ENCODE results near the gene HUS1B. TPM values are rescaled to one million over a fixed set of nuclear protein-coding genes. Genes with fewer than 3 reads are reported as not detected.
"Not testable (repeated sequence)": the region's sequence is repeated elsewhere in the genome, so short reads cannot be mapped to it uniquely, and the experiment has no call there.

HUS1B gene
- total and polyA plus RNA-seq, 2 of the 13 experiments (the other 11 are each of a cell fraction or from before 2014, with no cell fraction given), result 0.18 to 0.40 TPM

DNA sequence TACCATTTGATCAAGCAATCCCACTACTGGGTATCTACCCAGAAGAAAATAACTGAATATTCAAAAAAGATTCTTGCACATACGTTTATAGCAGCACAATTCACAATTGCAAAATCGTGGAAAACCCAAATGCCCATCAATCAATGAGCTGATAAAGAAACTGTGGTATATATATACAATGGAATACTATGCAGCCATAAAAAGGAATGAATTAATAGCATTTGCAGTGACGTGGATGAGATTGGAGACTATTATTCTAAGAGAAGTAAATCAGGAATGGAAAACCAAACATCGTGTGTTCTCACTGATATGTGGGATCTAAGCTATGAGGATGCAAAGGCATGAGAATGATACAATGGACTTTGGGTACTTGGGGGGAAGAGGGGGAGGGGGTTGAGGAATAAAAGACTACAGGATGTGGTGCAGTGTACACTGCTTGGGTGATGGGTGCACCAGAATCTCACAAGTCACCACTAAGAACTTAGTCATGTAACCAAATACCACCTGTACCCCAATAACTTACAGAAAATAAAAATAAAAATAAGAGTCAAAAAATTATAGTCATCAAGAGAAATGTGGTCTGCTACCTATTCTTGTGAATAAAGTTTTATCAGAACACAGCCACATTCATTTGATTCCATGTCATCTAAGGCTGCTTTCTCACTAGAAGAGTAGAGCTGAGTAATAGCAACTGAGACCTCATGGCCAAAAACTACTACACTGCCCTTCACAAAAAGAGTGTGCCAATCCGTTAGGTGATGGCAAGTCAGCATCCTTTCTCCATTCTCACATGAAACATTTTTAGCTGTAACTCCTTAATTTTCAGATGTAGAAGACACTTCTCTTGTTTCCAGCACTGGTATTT lies 8.7 kb upstream of the HUS1B start:
- FAIRE-seq (no peak), DNase-seq (ENCODE audit: low spot score) (no peak), ATAC-seq (no peak)
- TF ChIP-seq HNRNPK (IDR thresholded peaks at IDR 0.05; ENCODE audit: low read depth, low read length, poor library complexity, severe bottlenecking) (peak; percentile 12), PCBP1 (IDR thresholded peaks at IDR 0.05; ENCODE audit: borderline replicate concordance, low read depth, low read length) (no peak)
- Histone ChIP-seq H3K36me3 (replicated peaks in 1 of 2; ENCODE audit: control insufficient read depth in 1 of 2, insufficient read depth in 2 of 2, low read length in 2 of 2) (no peaks in the 10 kb centered on the region), H3K4me3 (replicated peaks in 1 of 3; ENCODE audit: insufficient read depth in 1 of 3, low read depth in 2 of 3, low read length in 3 of 3) (no peak overlapping the region), H3K9ac (ENCODE audit: insufficient read depth, low read depth, low read length) (no peak overlapping the region), H3K79me2 (ENCODE audit: insufficient read depth, low read length) (peaks cover 4% of the 10 kb centered on the region), H3K9me3 (ENCODE audit: low read length) (no peaks in the 10 kb centered on the region), H3K27ac (ENCODE audit: extremely low read length, insufficient read depth, low read length) (no peak overlapping the region), H3K4me2 (ENCODE audit: low read depth, low read length) (no peak overlapping the region), H3K4me1 (ENCODE audit: insufficient read depth, low read length) (no peaks in the 10 kb centered on the region; the same call in 1 of the 2 replicates), H2AFZ (ENCODE audit: low read length) (no peak overlapping the region), H4K20me1 (ENCODE audit: insufficient read depth, low read length) (no peaks in the 10 kb centered on the region), H3K27me3 (ENCODE audit: control insufficient read depth in 1 of 2, insufficient read depth in 2 of 2, low read length in 2 of 2) (no peaks in the 10 kb centered on the region)
- WGBS (ENCODE audit: low lambda C conversion rate), result 88% methylated on average over 5 of the region's 5 CpGs
- CTCF ChIA-PET (ENCODE audit: low intra/inter-chr PET ratio, low total read pairs), result no interaction called here
- BruUV-seq (replicated peaks), result no TSS peak
- intact Hi-C loops (cut with micrococcal nuclease; ENCODE audit: unreplicated experiment), result no loop called here
- POLR2A ChIA-PET, result interaction anchor here (0.6 kb wide), 1 partner anchor 36 kb away, joined by 4 read pairs; no protein-coding TSS in a partner anchor
- in situ Hi-C loops (cut with HindIII; ENCODE audit: extremely low pct_ligation_motif_present, low pct_unique_long_range_greater_than_20kb), result no loop called here

DNA sequence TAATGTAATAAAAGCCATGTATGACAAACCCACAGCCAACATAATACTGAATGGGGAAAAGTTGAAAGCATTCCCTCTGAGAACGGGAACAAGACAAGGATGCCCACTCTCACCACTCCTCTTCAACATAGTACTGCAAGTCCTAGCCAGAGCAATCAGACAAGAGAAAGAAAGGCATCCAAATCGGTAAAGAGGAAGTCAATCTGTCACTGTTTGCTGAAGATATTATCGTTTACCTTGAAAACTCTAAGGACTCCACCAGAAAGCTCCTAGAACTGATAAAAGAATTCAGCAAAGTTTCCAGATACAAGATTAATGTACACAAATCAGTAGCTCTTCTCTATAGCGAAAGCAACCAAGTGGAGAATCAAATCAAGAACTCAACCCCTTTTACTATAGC lies 6.9 kb upstream of the HUS1B start:
- in situ Hi-C loops (cut with HindIII; ENCODE audit: extremely low pct_ligation_motif_present, low pct_unique_long_range_greater_than_20kb); H3K79me2 ChIP-seq (ENCODE audit: insufficient read depth, low read length); POLR2A ChIA-PET; H4K20me1 ChIP-seq (ENCODE audit: insufficient read depth, low read length); intact Hi-C loops (cut with micrococcal nuclease; ENCODE audit: unreplicated experiment); H3K4me1 ChIP-seq (ENCODE audit: insufficient read depth, low read length); BruUV-seq (replicated peaks); H3K4me3 ChIP-seq (replicated peaks in 1 of 3; ENCODE audit: insufficient read depth in 1 of 3, low read depth in 2 of 3, low read length in 3 of 3); ATAC-seq; H3K9me3 ChIP-seq (ENCODE audit: low read length); H3K9ac ChIP-seq (ENCODE audit: insufficient read depth, low read depth, low read length); H3K27me3 ChIP-seq (ENCODE audit: control insufficient read depth in 1 of 2, insufficient read depth in 2 of 2, low read length in 2 of 2); H2AFZ ChIP-seq (ENCODE audit: low read length); CTCF ChIA-PET (ENCODE audit: low intra/inter-chr PET ratio, low total read pairs); H3K36me3 ChIP-seq (replicated peaks in 1 of 2; ENCODE audit: control insufficient read depth in 1 of 2, insufficient read depth in 2 of 2, low read length in 2 of 2); DNase-seq (ENCODE audit: low spot score); H3K4me2 ChIP-seq (ENCODE audit: low read depth, low read length); H3K27ac ChIP-seq (ENCODE audit: extremely low read length, insufficient read depth, low read length); FAIRE-seq: not testable (repeated sequence)
- WGBS (ENCODE audit: low lambda C conversion rate), result 84% methylated on average over 4 of the region's 4 CpGs
